NCI-H1105 (cell line): ENCODE data around the gene SLCO3A1.

Experiments used
- DNase-seq: peaks from one replicate; lab custom pipeline; 2025; lab: John Stamatoyannopoulos, UW

SLCO3A1 gene

DNA sequence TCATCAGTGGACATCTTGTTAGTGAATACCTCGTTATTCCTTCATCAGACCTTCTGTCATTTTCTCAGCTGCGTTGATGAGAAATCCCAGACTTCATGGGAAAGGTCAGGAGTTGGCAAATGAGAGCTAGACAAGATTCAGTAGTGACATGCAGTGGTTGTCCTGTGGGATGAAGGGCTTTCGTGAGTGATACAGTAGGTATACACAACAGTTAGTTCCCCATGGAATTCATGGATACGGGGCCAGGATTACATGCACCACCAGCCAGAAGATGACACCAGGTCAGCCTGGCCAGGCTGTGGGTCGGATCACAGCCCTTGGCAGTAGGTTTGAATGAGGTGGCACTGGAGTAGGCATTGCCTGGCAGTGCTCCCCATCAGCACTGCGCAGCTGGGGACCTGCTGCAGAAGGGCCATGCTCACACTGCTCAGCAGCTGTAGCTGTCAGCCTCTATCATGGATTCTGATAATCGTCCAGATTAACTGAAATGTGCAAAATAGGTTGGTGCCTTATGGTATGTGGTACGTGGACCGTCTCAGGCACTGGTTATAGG, 150.1 kb downstream of the SLCO3A1 start:
- no peak for DNase-seq

DNA sequence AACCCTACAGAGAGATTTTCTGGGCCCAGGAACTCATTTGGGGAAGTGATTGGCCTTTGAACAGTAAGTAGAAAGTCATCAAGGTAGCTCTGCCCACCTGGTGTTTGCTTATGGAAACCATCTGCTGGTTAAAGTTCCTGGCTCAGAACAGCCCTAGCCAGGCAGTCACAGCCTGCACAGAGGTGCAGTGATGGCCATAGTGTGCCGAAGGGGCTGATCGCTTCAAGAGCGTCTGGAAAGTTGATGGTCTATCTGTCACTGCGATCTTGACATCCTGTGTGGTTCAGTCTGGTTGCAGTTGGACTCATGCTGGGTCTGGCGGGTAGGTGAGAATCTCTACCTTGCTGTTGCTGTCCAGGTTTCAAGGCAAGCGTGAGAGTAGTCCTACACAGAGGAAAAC, 151.6 kb downstream of the SLCO3A1 start:
- DNase-seq, result no peak

DNA sequence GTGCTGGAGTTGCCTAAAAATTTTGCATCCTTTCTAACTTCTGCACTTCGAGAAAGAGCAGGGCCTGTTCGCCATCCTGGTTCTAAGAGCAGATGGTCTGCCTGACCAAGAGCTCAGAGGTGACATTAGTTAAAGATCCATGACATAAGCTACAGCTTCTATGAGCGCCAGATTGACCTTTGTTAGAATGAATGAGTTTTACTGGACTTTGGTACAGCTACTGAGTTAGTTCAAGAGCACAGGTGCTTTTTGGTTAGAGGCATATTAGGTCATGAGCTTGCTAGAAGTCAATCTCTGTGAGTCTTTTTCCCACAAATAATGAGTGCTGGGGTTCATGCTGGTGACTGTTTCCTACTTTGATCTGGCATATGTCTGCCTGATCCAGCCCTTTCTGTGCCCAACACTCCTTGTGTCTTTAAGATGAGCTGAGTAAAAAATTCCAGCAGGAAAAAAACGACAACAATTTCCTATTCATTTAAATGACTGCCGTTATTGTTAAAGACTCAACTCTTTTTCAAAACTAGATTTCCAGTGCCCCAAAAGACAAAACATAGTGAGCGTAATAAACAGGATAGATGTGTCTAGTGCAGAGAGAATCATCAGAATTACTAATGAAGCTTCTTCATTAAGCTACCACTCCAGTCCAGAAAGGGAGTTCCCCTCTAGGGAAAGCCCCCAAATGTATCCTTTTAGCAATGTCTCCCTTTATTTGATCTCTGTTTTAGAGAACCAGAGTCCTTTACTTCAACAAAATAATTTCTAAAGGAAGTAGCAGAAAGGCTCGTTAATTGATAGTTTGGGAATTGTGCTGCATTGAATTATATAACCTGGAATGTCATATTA, 152.9 kb downstream of the SLCO3A1 start:
- DNase-seq, result no peak

DNA sequence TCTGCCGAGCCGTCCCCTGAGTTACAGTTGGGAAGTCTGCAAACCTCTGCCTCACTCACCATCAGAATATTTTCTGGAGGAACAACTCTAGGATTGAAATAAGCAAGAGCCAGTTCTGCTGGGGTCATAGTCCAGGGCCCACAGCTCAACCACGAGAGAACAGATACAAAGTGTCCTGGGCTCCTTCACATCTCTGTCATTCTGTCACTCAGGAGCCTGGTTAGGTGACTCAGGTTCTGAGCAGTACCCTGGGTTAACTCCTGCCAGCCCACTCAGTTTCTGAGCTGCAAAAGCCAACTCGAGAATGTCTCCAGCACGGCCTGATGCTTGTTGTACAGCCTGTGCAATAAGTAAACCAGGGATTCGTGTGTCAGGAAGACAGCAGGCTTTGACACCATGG, 155.7 kb downstream of the SLCO3A1 start:
- DNase-seq, result no peak

DNA sequence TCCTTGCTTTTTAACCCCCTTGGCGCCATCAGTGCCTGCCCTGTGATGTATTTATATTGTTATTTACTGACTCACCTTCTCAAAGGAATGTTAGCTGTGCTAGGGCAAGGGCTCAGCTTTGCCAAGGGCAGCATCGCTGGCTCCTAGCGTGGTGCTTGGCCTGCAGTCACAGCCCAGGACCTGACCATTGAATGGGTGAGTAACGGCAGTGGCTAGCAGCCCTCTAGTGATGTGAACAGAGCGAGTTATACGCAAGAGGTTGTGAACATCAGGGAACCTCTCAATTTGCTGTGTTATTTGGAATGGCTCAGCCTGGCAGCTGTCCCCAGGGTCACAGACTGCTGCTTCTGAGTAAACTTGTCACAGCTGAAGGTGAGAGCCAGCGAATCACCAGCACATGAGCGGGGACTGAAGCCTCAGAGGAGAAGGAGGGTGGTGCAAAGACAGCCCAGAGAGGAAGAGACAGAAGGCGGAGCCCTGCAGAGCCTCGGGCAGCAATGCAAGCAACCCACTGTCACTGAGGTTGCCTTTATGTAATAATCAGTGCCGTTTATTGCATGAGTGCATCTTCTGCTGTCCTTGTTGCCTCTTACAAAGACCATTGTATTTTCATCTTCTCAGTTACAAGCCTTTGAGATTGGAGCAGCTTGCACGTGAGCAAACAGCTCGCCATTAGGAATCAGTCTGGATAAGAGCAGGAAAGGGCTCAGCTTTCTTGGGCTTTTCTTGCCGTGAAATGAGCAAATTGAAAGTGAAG, 158.3 kb downstream of the SLCO3A1 start:
- DNase-seq, result no peak

DNA sequence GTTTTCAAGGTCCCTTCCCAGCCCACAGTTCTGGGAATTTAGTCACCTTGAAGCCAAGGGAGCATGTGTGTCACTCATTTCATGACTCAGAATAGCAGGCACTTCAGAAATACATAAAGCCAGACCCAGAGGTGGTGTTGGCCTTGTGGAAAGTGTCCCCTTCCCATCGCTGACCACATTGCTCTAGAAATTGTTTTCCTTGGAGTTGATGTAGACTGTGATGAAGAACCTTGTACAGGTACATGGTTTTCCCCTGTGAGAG, 158.8 kb downstream of the SLCO3A1 start:
- no peak for DNase-seq

DNA sequence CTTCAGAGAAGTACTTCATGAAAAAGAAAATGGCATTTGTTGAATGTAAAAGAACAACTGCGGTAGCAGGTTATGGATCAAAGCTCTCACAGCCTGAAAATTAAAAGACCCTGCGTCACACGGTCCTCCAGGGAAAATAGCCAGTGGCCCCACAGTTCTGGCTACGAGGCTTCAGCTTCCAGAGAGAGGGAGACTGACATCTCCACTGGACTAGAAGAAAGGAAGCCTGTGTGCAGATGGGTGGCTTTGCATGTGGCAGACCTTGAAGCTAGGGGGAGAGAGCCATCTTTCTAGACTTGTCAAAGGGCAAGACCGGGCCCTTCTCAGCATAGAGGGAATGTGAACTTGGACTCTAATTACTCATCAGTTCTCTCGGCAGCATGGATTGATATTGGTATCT, 159.4 kb downstream of the SLCO3A1 start:
- no peak for DNase-seq

DNA sequence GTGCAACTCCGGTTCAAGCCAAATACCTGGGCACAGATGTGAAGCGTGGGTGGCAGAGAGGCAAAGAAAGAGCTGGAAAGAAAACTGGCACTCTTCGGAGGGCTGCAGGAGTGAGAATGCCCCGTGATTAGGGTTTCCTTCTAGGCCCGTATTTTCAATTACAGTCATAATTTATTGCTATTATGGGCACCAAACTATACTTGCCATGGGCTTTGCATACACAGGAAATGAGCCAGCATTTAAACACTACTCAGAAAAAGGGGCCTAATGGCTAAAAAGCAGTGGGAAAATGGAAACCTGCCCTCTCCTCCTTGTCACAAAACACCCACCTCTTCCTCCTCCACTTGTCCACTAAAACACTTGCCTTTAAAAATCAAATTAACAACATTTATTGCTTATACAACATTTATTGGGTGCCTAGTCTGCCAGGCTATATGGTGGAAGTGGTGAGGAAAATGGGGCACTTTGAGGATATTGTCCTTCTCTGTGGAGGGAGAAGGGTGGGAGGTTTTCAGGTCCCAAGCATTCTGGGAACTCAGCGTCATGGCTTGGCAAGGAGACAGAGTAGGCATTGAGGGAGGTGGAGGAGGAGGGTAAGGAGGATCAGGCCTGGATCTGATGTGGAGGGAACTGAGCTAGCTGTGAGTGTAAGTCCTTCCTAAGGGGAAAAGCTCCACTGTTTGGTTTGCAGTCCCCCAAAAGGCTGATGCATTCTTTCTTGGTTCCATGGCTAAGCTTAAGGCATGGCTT, 160.9 kb downstream of the SLCO3A1 start:
- DNase-seq, result no peak

DNA sequence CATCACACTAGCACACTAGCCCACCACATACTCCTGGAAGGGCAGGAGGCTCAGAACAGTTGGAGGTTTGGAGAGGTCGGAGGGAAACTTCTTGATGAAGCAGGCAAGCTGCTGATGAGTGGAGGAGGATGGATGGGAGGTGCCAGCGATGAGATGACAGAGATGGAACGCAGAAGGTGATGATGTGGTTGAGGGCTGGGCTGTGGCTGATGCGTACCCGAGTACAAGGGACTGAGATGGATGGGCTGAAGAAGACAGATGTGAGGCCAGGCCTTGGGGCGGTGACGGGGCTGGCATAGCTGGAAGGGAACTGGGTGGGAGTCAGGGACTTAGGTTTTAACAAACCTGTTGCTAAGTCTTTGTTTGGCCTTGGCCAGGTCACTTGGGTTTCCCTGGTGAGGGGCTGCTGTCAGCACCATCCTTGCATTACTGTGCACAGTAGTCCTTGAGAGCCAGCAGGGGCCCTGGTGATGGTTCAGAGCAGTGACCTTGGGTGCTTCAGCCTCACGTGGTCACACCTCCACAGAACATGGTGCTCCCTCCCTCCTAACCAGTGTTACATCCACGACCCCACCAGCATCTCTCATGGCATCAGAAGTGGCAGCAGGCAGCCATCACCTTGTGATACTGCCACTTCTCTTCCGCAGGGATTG, 164.5 kb downstream of the SLCO3A1 start:
- no peak for DNase-seq

DNA sequence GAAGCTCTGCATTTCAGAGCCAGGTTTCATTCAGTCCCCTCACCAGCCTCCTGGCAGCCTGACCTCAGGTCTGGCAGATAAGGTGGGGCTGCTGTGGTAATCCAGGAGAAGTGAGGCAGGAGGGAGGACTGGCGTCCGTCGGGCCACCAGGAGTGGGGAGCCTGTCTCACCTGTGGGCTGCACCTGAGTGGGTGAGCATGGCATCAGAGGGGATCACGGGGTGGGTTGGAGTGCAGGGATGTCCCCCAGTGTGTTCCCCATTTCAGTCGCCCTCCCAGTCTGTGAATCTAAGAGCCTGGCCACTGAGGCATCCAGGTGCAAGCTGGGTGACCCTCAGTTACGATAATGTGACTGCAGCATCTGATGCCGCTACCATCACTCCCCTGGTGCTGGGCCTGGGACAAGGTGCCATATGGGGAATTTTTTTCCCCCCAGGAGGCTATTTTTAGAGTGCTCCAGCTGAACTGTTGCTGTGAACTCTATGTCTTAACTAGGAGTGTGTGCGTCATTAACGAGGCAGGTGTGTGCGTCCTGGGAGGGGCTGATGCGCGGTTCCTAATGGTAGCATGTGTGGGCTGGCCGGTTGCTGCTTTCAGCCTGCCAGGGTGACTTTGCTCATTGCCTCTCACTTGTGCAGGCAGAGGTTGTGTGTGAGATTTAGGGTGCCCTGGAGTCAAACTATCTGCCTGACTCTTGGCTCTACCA, 165.2 kb downstream of the SLCO3A1 start:
- no peak for DNase-seq

DNA sequence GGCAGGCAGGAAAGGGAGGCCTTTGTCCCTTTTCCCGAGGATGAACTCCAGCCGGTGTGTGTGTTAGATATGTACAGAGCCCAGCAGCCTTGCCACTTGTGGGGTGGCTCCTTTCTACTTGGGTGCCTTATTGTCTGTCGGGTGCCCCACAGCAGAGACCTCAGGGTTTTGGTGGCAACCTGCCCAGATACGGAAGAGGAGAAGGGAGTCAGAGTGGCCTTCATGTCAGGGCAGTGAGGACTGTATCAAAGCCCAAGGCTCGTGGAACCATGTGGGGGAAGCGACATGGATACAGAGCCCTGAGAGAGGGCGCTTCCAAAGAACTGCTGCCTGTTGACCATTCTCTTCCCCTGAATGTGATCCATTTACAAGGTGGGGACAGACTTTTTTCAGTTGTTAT, 166.2 kb downstream of the SLCO3A1 start:
- DNase-seq, result no peak

DNA sequence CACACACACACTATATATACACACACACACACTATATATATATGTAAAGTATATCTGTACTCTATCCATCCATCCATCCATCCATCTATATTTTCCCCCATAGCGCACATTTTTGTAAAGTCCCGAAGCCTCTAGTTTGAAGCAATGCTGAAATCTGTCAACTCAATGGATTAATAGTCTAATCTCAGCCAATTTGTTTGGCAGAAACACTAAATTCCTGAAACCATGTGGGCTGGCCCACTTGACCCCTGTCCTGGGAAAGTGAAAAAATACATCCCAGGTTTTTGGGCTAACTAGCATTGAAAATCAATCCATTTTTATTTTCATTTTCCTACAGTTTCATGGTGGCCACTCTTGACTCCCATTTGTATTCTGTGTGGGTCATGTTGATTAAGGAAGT, 166.7 kb downstream of the SLCO3A1 start:
- DNase-seq, result no peak

DNA sequence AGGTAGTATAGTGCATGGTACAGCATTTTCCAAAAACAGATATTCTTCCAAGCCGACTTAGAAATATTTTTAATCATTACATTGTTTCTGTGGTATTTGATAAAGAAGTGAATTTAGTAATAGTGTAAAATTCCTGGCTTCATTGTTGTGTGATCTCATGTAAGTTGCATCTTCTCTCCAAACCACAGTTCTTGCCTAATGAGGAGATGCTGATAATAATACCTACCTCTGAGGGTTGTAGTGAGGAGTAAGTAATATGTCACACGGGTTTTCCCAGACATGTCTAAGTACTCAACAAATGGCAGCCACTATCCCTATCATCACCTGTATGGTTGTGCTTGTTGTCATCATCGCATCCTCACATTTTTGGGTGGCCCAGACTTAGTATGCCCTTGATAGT, 167.3 kb downstream of the SLCO3A1 start:
- no peak for DNase-seq

DNA sequence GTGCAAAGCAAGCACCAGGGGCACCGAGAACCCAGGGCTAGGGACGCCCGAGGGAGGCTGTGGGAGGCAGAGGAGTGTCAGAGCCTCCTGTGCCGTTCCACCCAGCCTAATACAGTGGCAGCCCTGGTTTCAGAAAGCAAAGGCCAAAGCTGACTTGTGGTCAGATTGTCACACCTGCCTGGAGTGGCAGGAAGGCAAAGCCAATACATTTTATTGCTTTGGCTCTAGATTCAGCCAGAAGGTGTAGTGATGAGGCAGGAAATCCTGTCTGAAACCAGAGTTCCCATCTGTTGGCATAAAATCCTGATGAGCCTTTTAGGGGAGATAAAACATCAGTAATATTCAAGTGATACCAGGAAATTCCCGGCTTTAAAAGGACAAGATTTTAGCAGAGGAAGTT, 168.3 kb downstream of the SLCO3A1 start:
- DNase-seq, result no peak

DNA sequence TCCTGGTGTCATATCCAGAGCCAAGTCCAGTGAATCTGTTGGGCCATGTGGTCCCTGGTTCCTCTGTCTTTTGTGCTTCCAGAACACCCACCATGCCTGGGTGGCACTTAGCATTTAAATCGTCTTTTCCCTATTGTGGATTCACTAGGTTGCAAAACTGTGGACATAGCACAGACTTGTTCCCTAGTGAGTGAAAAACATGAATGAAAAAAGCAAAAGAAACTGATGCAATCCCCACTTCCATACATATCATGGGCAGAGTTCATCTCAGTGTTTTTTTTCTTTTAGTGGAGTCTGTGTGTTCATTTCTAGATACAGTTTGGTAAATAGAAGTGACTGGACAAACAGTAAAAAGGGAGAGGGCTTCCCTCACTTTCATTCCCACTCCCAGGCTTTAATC, 170.5 kb downstream of the SLCO3A1 start:
- DNase-seq, result no peak

DNA sequence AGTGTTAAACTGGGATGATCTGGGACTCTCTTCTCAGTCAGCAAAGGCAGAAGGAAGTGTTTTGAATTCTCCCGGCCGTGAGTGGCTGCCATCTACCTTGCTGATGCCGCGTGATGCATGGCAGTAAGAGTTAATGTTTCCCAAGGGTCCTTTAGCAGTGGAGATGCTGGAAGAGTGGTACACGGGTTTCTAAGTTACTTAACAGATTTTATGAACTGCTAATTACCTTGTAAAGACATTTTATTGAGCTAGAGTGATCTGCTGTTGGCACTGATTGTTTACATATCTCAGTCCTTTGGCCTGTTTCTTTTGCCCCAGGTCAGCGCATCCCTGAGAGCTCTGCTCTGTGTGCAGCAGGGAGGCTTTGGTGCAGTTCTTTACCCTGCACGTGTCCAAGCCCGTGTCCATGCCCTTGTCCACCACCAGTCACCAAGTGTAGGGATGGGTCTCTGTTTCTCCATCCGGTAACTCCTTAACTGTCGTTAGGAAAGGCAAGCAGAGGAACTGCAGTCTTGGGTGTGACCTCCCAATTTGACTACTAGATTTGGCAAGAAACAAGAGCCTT, 172.3 kb downstream of the SLCO3A1 start:
- DNase-seq, result no peak

DNA sequence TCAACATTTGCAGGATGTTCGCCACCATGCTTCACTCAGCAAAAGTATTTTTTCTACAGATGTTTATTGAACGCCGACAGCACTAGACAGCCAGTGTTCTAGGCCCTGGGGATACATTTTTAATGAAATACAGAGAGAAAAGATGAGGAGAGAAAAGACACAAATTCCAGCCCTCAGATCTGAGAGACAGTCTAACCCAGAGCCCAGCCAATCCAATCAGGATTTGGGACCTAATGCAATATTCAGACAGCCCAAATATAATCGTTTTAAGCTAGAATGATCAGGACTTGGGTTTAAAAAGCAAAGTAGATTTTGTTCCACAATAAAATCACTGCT, 174.8 kb downstream of the SLCO3A1 start:
- DNase-seq, result no peak

DNA sequence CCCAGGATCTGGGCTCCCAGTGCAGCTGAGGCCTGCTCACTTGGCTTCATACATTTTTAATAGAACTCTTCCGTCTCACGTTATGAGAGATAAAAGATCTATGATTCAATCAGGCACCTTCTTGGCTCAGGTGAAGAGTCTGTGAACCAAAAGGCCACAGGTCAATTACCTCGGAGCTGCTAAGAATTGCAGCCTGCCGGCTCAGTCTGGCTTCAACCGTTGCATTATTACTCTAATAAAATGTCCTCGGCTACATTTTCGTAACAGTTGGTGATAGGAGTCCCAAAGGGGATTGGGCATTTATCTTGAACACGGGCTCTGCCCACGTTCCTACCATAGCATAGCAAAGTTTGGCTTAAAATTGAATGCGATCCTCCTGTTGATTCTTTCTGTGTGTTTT, 176.3 kb downstream of the SLCO3A1 start:
- no peak for DNase-seq

DNA sequence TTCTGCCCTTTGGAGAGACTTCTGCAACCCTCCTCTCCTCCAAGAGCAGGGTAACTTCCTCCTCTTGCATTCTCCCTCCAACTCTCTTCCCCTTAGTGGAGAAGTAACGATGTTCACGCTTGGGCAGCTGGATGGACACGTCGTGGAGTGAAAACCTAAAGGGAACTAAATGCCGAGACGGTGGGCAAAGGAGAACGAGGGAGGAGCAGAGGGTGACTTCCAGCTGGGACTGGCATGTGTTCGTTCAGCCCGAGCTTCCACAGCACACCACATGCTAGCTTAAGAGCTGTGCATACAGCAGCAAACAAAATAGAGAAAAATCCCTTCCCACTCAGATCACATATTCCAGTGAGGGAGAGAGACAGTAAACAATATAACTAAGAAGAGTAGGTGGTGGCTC, 179.8 kb downstream of the SLCO3A1 start:
- DNase-seq, result no peak

DNA sequence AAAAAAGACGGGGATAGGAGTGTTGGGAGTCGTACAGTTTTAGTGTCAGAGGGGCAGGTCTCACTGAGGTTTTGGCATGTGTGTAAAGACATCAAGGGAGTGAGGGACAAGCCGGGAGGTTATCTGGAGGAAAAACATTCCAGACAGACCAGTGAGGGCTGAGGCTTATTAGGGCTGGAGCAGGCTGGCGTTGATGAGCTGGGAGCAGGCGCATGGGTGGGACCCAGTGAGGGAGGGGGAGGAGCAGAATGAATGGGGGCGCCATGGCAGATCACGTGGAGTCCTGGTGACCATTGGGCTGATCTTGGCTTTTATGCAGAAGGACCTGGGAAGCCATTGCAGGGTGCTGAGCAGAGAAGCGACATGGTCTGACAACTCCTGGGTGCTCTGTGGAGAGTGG, 180.2 kb downstream of the SLCO3A1 start:
- no peak for DNase-seq

DNA sequence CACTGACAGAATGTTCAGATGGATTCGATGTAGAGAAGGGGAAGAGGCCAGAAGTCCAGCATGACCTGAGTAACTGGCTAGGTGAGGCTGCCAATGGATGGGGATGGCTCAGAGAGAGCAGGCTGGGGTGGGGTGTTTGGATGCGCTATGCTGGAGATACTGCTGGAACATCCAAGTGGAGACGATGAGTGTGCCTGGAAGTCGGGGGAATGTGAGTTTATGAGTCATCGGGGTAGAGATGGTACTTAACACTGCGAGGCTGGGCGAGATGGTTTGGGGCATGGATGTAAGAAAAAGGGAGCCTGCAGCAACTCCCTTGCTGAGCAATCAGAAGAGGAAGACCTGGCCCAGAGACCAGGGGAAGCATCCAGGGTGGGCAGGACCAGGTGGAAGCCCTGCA, 180.7 kb downstream of the SLCO3A1 start:
- DNase-seq, result no peak
